Esophagus muscularis mucosa (tissue), 4 donors: Measurements from ENCODE around the gene SLC5A8. TPM values are rescaled to one million over a fixed set of nuclear protein-coding genes. Genes with fewer than 3 reads are reported as not detected.

ENCODE experiments used
- DNase-seq: peaks from one replicate; pipeline ENCODE4 v3.0.0-alpha.2; 2017; ENCODE audit errors: extremely low spot score
- H3K27ac ChIP-seq, 4 donors: fragments of 200-600 bp; sonication (generic); replicated peaks in 1 of 4; 1 replicate in 3 of 4; 2 replicates in 1 of 4; pipeline ENCODE4 v1.5.1; 2016 to 2019; ENCODE audit warnings: mild to moderate bottlenecking in 1 of 4
- H3K27me3 ChIP-seq, 4 donors: fragments of 200-600 bp; sonication (generic); one replicate each; pipeline versions ENCODE4 v1.5.1 to v1.6.0; 2016 to 2019
- H3K36me3 ChIP-seq, 4 donors: fragments of 200-600 bp; sonication (generic); one replicate each; pipeline ENCODE4 v1.5.1; 2016 to 2019
- H3K4me1 ChIP-seq, 4 donors: fragments of 200-600 bp; sonication (generic); one replicate each; pipeline ENCODE4 v1.5.1; 2016 to 2019
- H3K4me3 ChIP-seq, 4 donors: fragments of 200-600 bp; sonication (generic); 1 replicate in 2 of 4; 2 replicates in 2 of 4; pipeline ENCODE4 v1.5.1; 2016 to 2019; ENCODE audit warnings: mild to moderate bottlenecking in 4 of 4, moderate library complexity in 1 of 4
- H3K9me3 ChIP-seq, 4 donors: fragments of 200-600 bp; sonication (generic); 1 replicate in 3 of 4; 2 replicates in 1 of 4; pipeline ENCODE4 v1.5.1; 2016 to 2019
- EP300 ChIP-seq: sonication (generic); formaldehyde crosslinking; IDR thresholded peaks from one replicate; pipeline ENCODE4 v1.6.1; 2017; ENCODE audit warnings: antibody characterized with exemption
- POLR2A ChIP-seq: fragments of 450-650 bp; IDR thresholded peaks from one replicate; pipeline ENCODE4 v1.6.1; 2017; ENCODE audit warnings: antibody characterized with exemption, moderate library complexity, mild to moderate bottlenecking, low read depth
- POLR2AphosphoS5 ChIP-seq, 2 donors: sonication (generic); formaldehyde crosslinking; IDR thresholded peaks; one replicate each; pipeline ENCODE4 v1.6.1; 2017; ENCODE audit warnings: antibody characterized with exemption in 2 of 2
- WGBS: methylation state at CpG from one replicate; pipeline ENCODE4 v1.1.5; 2018; 5-methylcytosine and 5-hydroxymethylcytosine counted together
- intact Hi-C: fragments of 100-400 bp; cut with DNase I; formaldehyde crosslinking; loops from one replicate; pipeline ENCODE4 v1.15.1; 2023
- total RNA-seq, 4 donors: library from RNA; depleted of rRNA; stranded (reverse); fragments of >200 nt; gene quantifications; one replicate each; pipeline versions ENCODE4 v1.1.0 to v1.2.1, GENCODE V29; 2016
- TF ChIP-seq, protein P1 (sequence below), 3 experiments: fragments of 200-600 bp in 2 of 3; fragments of 450-650 bp in 1 of 3; sonication (generic) in 2 of 3; IDR thresholded peaks; one replicate each; pipeline ENCODE4 v1.5.1; 2017 to 2019; ENCODE audit warnings: antibody characterized with exemption in 3 of 3, mild to moderate bottlenecking in 2 of 3, moderate library complexity in 1 of 3

Gene SLC5A8
- total RNA-seq, 4 donors from 2014 or later = not detected

DNA sequence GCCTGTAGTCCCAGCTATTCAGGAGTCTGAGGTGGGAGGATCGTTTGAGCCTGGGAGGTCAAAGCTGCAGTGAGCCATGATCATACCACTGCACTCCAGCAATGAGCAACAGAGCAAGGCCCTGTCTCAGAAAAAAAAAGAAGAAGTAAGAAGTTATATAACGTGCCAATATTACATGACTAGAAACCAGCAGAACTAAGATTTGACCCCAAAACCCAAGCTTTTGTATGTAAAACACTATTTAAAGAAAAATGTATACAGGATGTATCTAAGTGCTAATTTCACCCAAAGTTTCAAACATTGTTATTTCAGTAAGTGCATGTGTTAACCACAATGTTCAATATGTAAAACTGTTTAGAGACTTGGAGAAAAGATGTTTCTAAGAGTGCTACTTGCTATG is 94.7 kb downstream of the SLC5A8 start:
- 64% methylated on average over 2 of the region's 2 CpGs for WGBS
- H3K36me3 ChIP-seq = no peaks in the 10 kb centered on the region
- TF ChIP-seq POLR2AphosphoS5 (IDR thresholded peaks at IDR 0.05) (no peak), POLR2A (no peak), EP300 (no peak)
- TF ChIP-seq, protein P1, sequence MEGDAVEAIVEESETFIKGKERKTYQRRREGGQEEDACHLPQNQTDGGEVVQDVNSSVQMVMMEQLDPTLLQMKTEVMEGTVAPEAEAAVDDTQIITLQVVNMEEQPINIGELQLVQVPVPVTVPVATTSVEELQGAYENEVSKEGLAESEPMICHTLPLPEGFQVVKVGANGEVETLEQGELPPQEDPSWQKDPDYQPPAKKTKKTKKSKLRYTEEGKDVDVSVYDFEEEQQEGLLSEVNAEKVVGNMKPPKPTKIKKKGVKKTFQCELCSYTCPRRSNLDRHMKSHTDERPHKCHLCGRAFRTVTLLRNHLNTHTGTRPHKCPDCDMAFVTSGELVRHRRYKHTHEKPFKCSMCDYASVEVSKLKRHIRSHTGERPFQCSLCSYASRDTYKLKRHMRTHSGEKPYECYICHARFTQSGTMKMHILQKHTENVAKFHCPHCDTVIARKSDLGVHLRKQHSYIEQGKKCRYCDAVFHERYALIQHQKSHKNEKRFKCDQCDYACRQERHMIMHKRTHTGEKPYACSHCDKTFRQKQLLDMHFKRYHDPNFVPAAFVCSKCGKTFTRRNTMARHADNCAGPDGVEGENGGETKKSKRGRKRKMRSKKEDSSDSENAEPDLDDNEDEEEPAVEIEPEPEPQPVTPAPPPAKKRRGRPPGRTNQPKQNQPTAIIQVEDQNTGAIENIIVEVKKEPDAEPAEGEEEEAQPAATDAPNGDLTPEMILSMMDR (IDR thresholded peaks at IDR 0.05) = no peak
- no peak for DNase-seq
- no peak overlapping the region for H3K27ac ChIP-seq
- no peaks in the 10 kb centered on the region for H3K27me3 ChIP-seq
- H3K9me3 ChIP-seq = no peaks in the 10 kb centered on the region
- H3K4me3 ChIP-seq = no peak overlapping the region
- intact Hi-C loops = no loop called here
- H3K4me1 ChIP-seq = no peaks in the 10 kb centered on the region

- no peaks in the 10 kb centered on the region for H3K9me3 ChIP-seq
- WGBS = 75% methylated on average over 2 of the region's 2 CpGs
- no peak overlapping the region for H3K4me3 ChIP-seq
- no peak overlapping the region for H3K27ac ChIP-seq
- no peaks in the 10 kb centered on the region for H3K4me1 ChIP-seq
- TF ChIP-seq POLR2A (no peak), EP300 (no peak), POLR2AphosphoS5 (IDR thresholded peaks at IDR 0.05) (no peak)
- TF ChIP-seq, protein P1 (IDR thresholded peaks at IDR 0.05) = no peak
- DNase-seq = no peak
- H3K27me3 ChIP-seq = peaks cover 0 to 3% (median 0%) of the 10 kb centered on the region in 4 donors
- no peaks in the 10 kb centered on the region for H3K36me3 ChIP-seq
- intact Hi-C loops = no loop called here
Observed at GRCh38 chr12:101111441-101111840, 98.6 kb downstream of the SLC5A8 start.

DNA sequence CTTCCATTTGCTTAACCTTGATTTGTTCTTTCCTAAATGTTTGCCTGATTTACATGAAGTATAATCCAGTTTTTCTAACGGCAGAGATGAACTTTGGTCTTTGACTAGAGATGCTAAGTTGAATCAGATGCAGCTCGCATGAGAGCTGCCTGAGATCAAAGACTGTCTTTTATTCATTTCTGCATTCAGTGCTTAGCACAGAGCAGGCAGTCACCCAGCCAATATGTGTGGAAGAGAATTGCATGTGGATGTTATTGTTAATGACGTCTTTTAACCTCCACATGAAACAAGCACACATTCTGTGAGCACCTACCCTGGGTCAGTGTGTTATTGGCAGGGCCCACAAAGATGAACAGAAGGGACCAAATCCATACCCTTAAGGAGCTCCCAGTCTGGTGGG is 99.2 kb downstream of the SLC5A8 start:
- TF ChIP-seq, protein P1 (IDR thresholded peaks at IDR 0.05) = no peak
- no peak for TF ChIP-seq POLR2AphosphoS5 (IDR thresholded peaks at IDR 0.05)
- no peak for TF ChIP-seq POLR2A
- no peak for TF ChIP-seq EP300
- intact Hi-C loops = no loop called here
- Histone ChIP-seq H3K27ac (no peak overlapping the region), H3K4me3 (no peak overlapping the region), H3K9me3 (no peaks in the 10 kb centered on the region), H3K36me3 (no peaks in the 10 kb centered on the region), H3K27me3 (peaks cover 0 to 3% (median 0%) of the 10 kb centered on the region in 4 donors), H3K4me1 (no peaks in the 10 kb centered on the region)
- 72% methylated on average over 3 of the region's 3 CpGs for WGBS
- DNase-seq = no peak

GRCh38 chr12:101108130-101108529 is 101.9 kb downstream of the SLC5A8 start:
- no peak for DNase-seq
- no peak overlapping the region for H3K27ac ChIP-seq
- no peaks in the 10 kb centered on the region for H3K9me3 ChIP-seq
- TF ChIP-seq POLR2AphosphoS5 (IDR thresholded peaks at IDR 0.05) = no peak
- TF ChIP-seq, protein P1 (IDR thresholded peaks at IDR 0.05) = no peak
- TF ChIP-seq POLR2A = no peak
- TF ChIP-seq EP300 = no peak
- no peak overlapping the region for H3K4me3 ChIP-seq
- intact Hi-C loops = no loop called here
- no peaks in the 10 kb centered on the region for H3K4me1 ChIP-seq
- peaks cover 0 to 3% (median 0%) of the 10 kb centered on the region in 4 donors for H3K27me3 ChIP-seq
- 90% methylated on average over 5 of the region's 5 CpGs for WGBS
- H3K36me3 ChIP-seq = no peaks in the 10 kb centered on the region
